MCF 10A (cell line): ENCODE results near the gene LAMA3. TPM values are rescaled to one million over a fixed set of nuclear protein-coding genes. Genes with fewer than 3 reads are reported as not detected.
A peak's percentile ranks its signal among the peaks of the same experiment; 100 is the strongest.

Source experiments
- BruUV-seq: library from RNA; stranded (reverse); fragments of 400-500 nt; replicated peaks from 2 replicates; lab custom pipeline; 2021; lab: Mats Ljungman, UMichigan
- CTCF ChIA-PET: fragments of 300-600 bp; sonication (Branson Sonifier 250); formaldehyde crosslinking; extraction: SDS; loops from one replicate; lab custom pipeline; 2021; ENCODE audit warnings: antibody characterized with exemption, inconsistent platforms; lab: Yijun Ruan, JAX
- POLR2A ChIA-PET: fragments of 300-600, 350-650 bp; sonication (Branson Sonifier 250); formaldehyde crosslinking; extraction: SDS; loops from one replicate; lab custom pipeline; 2020; ENCODE audit warnings: antibody characterized with exemption, inconsistent platforms; lab: Yijun Ruan, JAX
- DNase-seq: peaks from one replicate; pipeline ENCODE4 v3.0.0-alpha.2; 2018; ENCODE audit not compliant: unreplicated experiment
- H3K27ac Mint-ChIP-seq: one replicate; pipeline ENCODE4 v1.8.0; 2022; ENCODE audit warnings: mild to moderate bottlenecking, low read depth, mixed read lengths; ENCODE audit not compliant: unreplicated experiment
- H3K27me3 Mint-ChIP-seq: one replicate; pipeline ENCODE4 v1.8.0; 2022; ENCODE audit warnings: mixed read lengths; ENCODE audit not compliant: insufficient read depth, unreplicated experiment
- H3K36me3 Mint-ChIP-seq: one replicate; pipeline ENCODE4 v1.8.0; 2022; ENCODE audit warnings: mild to moderate bottlenecking, moderate library complexity, mixed read lengths; ENCODE audit not compliant: insufficient read depth, unreplicated experiment
- H3K4me1 Mint-ChIP-seq: one replicate; pipeline ENCODE4 v1.8.0; 2022; ENCODE audit warnings: mixed read lengths; ENCODE audit not compliant: insufficient read depth, unreplicated experiment
- H3K4me3 Mint-ChIP-seq: one replicate; pipeline ENCODE4 v1.8.0; 2022; ENCODE audit warnings: mild to moderate bottlenecking, moderate library complexity, mixed read lengths; ENCODE audit not compliant: unreplicated experiment
- H3K9me3 Mint-ChIP-seq: one replicate; pipeline ENCODE4 v1.8.0; 2022; ENCODE audit warnings: mixed read lengths; ENCODE audit not compliant: unreplicated experiment
- CTCF ChIP-seq: fragments of 200-600 bp; IDR thresholded peaks from one replicate; pipeline ENCODE4 v1.8.0; 2022; ENCODE audit warnings: antibody characterized with exemption, mild to moderate bottlenecking; ENCODE audit not compliant: unreplicated experiment
- intact Hi-C: fragments of 100-400 bp; cut with micrococcal nuclease; formaldehyde crosslinking; loops from 2 replicates; pipeline ENCODE4 v1.14.1; 2022
- total RNA-seq: library from RNA; stranded (reverse); gene quantifications from 2 replicates; pipeline ENCODE4 v1.2.3, GENCODE V29; 2022

Gene LAMA3
- total RNA-seq, 1 experiment from 2014 or later: 371 TPM

GRCh38 chr18:23887493-23887892 is 198.2 kb downstream of the LAMA3 start:
- Mint-ChIP-seq H3K4me3 (no peak overlapping the region), H3K9me3 (no peaks in the 10 kb centered on the region), H3K27me3 (no peaks in the 10 kb centered on the region), H3K4me1 (peaks cover 75% of the 10 kb centered on the region), H3K36me3 (peaks cover 93% of the 10 kb centered on the region), H3K27ac (peak overlapping the region; percentile 83)
- ChIA-PET POLR2A (interaction anchor here (0.7 to 10.1 kb wide), 11 partner anchors 9 to 140 kb away, joined by 3 to 110 read pairs (median 3); no protein-coding TSS in a partner anchor), CTCF (interaction anchor here (2.1 kb wide), 1 partner anchor 31 kb away, joined by 5 read pairs; no protein-coding TSS in a partner anchor)
- no TSS peak for BruUV-seq
- TF ChIP-seq CTCF: no peak
- intact Hi-C loops: no loop called here
- peak; percentile 11 for DNase-seq

DNA sequence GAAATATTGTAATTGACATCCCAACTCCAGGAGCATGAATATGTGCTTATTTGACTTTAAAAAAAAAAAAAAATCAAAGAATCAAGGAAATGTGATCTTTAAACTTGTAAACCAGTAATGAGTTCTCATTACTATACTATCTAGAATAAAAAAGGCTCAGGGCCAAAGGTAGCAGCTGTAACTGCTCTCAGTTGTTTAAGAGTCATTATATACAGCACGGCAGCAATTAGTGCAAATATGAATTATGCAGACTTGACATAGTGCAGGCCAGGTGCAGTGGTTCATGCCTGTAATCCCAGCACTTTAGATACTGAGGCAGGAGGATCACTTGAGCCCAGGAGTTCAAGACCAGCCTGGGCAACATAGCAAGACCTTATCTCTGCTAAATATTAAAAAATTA is 199.6 kb downstream of the LAMA3 start:
- no peak for DNase-seq
- no peak overlapping the region for H3K4me3 Mint-ChIP-seq
- peaks cover 93% of the 10 kb centered on the region for H3K36me3 Mint-ChIP-seq
- CTCF ChIA-PET: no interaction called here
- TF ChIP-seq CTCF: no peak
- peak overlapping the region; percentile 87 for H3K27ac Mint-ChIP-seq
- H3K9me3 Mint-ChIP-seq: no peaks in the 10 kb centered on the region
- no TSS peak for BruUV-seq
- peaks cover 61% of the 10 kb centered on the region for H3K4me1 Mint-ChIP-seq
- intact Hi-C loops: no loop called here
- no peaks in the 10 kb centered on the region for H3K27me3 Mint-ChIP-seq
- POLR2A ChIA-PET: interaction anchor here (0.6 to 10.1 kb wide), 2 partner anchors 62 to 70 kb away, joined by 3 to 110 read pairs; no protein-coding TSS in a partner anchor

DNA sequence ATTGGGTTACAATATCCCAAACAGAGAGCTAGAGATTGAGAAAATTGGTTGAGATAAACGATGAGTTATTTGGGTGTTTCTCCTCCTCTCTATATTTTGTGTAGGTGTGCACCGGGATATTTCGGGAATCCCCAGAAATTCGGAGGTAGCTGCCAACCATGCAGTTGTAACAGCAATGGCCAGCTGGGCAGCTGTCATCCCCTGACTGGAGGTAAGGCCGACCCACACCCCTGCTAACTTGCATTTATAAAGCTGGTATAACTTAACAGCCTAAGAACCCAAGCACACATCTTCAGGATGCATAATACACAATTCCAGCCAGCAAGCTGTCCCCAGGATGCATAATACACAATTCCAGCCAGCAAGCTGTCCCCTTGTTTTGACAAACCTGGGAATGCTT is 200.7 kb downstream of the LAMA3 start:
- peaks cover 50% of the 10 kb centered on the region for H3K4me1 Mint-ChIP-seq
- intact Hi-C loops: no loop called here
- peaks cover 100% of the 10 kb centered on the region for H3K36me3 Mint-ChIP-seq
- peak overlapping the region; percentile 89 for H3K27ac Mint-ChIP-seq
- DNase-seq: no peak
- no peaks in the 10 kb centered on the region for H3K9me3 Mint-ChIP-seq
- ChIA-PET POLR2A (interaction anchor here (0.6 to 1.7 kb wide), 3 partner anchors 11 to 63 kb away, joined by 4 to 6 read pairs (median 5); no protein-coding TSS in a partner anchor), CTCF (interaction anchor here (1.0 to 1.1 kb wide), 3 partner anchors 12 to 187 kb away, joined by 3 to 4 read pairs (median 3); no protein-coding TSS in a partner anchor)
- H3K4me3 Mint-ChIP-seq: no peak overlapping the region
- TF ChIP-seq CTCF: no peak
- BruUV-seq: no TSS peak
- no peaks in the 10 kb centered on the region for H3K27me3 Mint-ChIP-seq

- Mint-ChIP-seq H3K27ac (peak overlapping the region; percentile 89), H3K36me3 (peaks cover 95% of the 10 kb centered on the region)
- CTCF ChIA-PET: interaction anchor here (1.0 kb wide), 2 partner anchors 11 to 187 kb away, joined by 3 to 4 read pairs; no protein-coding TSS in a partner anchor
Measured at GRCh38 chr18:23890589-23890988, 201.3 kb downstream of the LAMA3 start.

More at GRCh38 chr18:23890589-23890988, 201.3 kb downstream of the LAMA3 start:
- Mint-ChIP-seq H3K9me3 (no peaks in the 10 kb centered on the region), H3K4me3 (no peak overlapping the region), H3K27me3 (no peaks in the 10 kb centered on the region), H3K4me1 (peaks cover 44% of the 10 kb centered on the region)
- intact Hi-C loops: no loop called here
- peak; percentile 31 for DNase-seq
- POLR2A ChIA-PET: interaction anchor here (0.7 to 2.3 kb wide), 3 partner anchors 10 to 63 kb away, joined by 5 to 6 read pairs (median 5); no protein-coding TSS in a partner anchor
- no peak for TF ChIP-seq CTCF
- no TSS peak for BruUV-seq
